ENCODE results near the gene TMEM208.

- TF ChIP-seq CTCF (IDR thresholded peaks at IDR 0.05) (no peak), POLR2A (IDR thresholded peaks at IDR 0.05) (no peak)
These were observed 42.4 kb upstream of the TMEM208 start for GRCh38 chr16:67184453-67184994.

Data from adrenal gland (tissue), 5 donors.